NCI-H524 (cell line): ENCODE measurements around the gene PARVB.

Experiments used
- DNase-seq, 2 experiments: peaks; one replicate each; lab custom pipeline; 2025; lab: John Stamatoyannopoulos, UW

PARVB gene

GRCh38 chr22:44026630-44027511, 2.8 kb downstream of the PARVB start:
- DNase-seq: no peak

- no peak for DNase-seq
Observed at GRCh38 chr22:44028091-44028490, 4.0 kb downstream of the PARVB start.

DNA sequence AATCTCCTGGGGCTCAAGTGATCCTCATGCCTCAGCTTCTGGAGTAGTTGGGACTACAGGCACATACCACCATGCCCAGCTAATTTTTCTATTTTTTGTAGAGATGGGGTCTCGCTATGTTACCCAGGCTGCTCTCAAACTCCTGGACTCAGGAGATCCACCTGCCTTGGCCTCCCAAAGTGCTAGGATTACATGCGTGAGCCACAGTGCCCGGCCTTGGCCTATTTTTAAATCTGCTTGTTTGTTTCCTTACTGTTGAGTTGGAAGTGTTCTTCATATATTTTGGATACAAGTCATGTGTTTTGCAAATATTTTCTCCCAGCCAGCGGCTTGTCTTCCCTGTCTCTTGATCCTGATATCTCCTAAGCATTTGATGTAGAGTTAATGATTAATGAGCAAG, 5.0 kb downstream of the PARVB start:
- no peak for DNase-seq

DNA sequence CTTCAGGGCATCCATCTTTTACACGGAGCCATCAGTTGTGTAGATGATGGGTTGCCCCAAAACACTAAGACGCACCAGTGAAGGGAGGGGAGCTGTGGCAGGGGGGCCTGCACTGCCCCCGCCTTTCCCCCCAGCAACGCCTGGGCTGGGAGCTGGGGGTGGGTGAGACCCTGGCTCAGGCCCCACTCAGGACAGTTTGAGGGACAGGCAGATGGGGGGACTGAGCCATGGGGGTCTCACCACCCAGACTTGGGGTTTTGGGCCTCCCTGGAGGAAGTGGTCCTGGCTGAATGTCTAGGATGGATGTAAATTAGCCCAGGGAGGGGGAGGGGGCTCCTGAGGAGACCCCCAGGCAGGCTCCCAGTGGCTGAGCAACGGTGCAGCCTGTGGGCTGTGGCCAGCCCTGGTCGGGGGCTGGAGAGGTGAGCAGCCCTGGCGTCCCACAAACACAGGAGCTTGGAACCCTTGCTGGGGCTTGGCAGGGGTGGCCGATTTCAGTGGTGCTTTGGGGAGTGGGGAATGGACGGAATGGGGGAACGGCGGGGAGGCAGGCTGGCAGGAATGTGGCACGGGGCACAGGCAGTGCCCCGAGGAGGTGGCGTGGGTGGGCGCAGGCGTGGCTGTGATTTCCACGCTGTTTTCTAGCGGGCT, 6.1 kb downstream of the PARVB start:
- DNase-seq: no peak

DNA sequence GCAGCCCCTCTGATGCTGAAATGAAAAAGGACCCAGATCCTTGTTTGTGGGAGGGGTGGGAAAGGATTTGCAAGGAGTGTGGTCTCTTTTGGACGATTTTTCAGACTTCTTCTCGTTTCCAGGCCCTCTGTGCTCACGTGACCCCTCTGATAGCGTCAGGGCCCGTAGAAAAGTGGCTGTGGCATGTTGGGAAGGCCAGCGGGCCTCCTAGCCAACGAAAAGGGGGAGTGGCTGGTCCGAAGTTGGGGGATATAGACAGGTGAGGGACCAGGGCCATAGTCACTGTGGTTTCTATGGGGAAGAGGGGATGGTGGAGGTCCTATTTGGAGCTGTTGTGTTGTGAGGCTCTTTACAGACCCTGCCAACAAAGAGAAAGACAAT, 6.6 kb downstream of the PARVB start:
- no peak for DNase-seq

DNA sequence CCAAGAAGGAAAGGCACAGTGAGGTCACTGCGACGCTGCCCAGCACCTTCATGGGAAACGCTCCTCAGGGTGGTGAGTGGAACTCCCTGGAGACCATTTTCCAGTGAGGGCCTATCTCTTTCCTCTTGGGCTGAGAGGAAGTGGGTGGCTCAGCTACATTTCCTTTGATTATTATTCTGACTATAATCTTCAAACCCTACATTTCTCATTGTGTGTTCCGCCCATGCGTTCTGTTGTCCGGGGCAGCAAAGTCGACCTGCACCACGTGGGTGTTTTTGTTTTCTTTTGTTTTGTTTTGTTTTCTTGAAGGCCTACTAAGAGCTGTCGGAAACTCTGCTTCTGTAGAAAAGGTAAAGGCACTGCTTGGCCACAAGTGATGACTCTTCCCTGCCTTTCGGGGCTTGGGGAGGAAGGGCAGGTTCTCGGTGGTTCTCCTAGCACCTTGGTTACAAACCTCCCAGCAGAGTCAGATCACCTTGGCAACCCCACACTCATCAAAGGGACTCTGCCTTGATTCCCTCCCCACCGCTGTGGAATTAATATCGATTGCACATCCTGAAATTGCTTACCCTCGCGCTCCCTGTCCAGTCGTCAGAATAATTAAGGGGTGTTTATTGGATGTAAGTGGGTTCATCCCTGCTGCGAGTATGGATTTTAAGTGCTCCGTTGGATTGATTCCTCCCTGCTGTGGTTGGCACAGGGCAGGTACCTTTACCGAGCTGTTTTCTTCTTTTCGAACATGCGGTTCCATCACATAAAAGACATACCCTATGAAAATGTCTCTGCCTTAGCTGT, 7.3 kb downstream of the PARVB start:
- DNase-seq: no peak

DNA sequence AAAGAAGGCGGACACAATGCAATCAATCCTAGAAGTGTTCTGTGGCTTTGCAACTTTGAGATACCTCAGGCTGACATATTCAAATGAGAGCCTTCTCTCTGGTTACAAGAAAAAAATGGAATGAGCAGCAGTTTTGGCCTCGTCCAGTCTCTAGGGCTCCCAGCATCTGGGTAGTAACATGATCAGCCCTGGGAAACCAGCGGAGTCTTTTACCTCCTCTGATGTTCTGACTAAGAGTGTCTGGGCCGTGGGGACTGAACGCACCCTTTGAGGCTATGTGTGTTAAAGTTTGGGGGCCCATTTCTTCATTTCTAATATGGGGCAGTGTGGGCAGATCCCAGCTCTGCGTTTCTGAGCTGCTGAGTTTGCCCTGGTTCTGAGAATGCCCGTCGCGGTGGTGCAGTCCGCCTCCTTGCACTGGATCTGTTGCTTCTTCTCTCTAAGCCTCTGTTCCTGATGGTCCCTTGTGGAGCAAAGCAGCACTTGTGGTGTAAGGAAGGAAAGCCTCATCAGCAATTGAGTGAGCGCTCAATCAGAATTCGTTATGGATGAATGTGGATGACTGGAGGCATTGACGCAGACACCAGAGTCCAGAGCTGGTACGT, 8.1 kb downstream of the PARVB start:
- DNase-seq: peak in 1 of 2 experiments; percentile 18

DNA sequence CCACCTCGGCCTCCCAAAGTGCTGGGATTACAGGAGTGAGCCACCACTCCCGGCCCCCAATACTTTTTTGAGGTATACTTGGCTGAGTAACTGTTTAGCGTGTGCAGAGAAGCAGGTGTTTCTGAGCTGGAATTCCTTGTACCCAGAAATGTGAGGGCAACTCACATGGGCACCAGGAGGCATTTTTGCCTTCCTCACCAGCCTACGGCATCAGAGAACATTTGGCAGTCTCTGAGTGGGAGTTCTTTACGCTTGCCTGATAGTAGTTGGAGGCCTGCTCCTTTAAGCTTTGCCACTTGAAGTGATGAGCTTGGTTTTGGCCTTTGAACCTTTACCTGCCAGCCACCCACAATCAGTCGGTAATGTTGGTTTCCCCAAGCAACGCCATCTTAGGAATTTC, 9.2 kb downstream of the PARVB start:
- DNase-seq: peak in 1 of 2 experiments; percentile 16

GRCh38 chr22:44033694-44034093, 9.6 kb downstream of the PARVB start:
- DNase-seq: peak in 1 of 2 experiments; percentile 74

- no peak for DNase-seq
Observed at GRCh38 chr22:44037519-44038375, 13.6 kb downstream of the PARVB start.

DNA sequence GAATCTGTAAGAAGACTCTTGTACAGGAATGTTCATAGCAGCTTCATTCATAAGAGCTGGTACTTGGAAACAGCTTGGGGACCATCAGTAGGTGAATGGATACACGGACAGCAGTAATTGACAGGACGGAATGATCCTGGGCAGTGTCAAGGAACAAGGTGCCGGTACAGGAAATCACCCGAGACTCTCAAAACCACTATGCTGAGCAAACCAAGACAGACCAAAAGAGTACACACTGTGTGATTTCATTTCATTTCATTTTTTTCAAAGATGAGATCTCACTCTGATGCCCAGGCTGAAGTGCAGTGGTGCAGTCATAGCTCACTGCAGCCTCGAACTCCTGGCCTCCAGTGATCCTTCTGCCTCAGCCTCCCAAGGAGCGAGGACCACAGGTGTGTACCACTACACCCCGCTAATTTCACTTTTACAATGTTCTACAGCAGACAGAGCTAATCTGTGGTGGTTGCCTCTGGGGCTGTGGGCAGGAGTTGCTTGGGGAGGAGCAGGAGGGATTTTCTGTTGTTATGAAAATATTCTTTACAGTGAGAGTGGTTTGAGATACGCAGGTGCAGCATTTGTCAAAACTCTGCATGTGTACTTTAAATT, 15.6 kb downstream of the PARVB start:
- DNase-seq: no peak

- no peak for DNase-seq
Observed at GRCh38 chr22:44042249-44043218, 18.4 kb downstream of the PARVB start.

DNA sequence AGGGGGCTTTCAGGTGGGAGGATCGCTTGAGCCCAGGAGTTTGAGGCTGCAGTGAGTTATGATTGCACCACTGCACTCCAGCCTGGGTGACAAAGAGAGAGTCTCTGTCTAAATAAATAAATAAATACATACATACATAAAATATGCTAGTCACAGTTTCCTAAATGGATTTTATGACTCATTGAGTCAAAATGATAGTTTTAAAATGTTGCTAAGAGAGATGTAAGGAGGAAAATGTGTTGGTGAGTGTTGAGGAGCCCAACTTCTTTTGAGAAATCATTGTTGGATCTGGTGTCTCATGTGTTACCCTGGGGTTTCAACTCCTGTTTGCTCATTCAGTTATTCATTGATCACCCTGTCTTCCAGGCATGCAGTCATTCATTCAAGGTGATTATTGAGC, 21.0 kb downstream of the PARVB start:
- DNase-seq: no peak

DNA sequence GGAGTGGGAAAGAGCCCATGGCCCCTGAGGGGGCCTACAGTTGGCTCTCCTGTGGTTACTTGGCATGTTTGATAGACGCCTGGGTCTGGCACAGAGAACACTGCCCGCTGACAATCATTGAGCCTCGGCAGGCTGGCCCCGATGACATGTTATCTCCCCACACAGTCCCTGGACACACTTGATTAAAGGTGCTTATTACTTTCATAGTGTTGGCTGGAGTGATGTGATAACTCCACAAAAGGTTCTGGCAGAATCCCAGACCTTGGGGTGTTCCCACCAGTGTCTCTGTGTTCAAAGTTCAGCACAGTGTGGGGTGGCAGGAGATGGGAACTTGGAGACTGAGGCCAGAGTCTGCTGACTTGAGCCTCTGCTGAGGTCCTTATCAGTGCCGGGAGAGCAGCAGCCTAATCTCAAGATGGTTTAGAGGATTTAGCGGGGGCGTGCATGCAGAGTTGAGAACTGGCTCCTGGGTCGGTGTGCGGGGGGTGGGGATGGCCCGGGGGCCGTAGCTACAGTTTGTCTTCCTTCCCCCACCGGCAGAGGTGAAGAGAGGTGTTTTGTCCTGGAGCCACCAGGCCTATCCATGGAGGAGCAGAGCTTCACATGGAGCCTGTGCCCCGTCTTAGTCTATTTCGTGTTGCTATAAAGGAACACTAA, 22.5 kb downstream of the PARVB start:
- DNase-seq: no peak

- no peak for DNase-seq
Observed at GRCh38 chr22:44047891-44048301, 23.8 kb downstream of the PARVB start.

DNA sequence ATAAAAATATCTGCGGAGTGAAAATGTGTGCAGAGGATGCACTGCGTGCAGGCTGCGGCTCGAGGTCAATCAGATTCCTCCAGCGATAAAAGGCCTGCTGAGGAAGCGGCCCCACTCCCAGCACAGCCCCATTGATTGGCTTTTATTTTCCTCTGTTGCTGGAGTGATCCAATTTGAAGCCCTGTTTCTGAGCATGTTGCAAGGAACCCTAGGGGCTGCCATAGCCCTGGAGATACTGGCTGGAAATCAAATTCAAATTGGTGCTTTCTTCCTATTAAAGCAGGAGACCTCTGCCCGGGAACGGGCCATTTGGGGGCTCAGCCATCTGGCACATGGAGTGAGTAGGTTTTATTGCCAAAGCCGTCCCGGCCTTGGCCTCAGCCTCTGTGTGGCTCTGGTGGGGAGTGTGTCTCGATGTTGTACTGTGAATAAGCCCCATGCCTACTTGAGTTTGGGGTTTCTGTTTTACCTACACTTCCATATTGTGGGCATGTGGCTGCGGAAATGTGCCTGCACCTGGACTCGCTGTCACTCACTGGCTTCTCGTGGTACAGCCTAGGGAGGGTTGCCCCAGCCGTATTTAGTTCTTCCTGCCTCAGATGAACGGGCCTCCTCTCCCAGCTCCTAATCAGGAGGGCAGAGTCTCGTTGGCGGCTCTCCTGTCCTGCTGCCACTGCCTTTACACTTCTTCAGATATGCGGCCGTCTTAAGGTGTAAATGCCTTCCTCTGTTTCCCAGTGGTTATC, 25.6 kb downstream of the PARVB start:
- peak in 1 of 2 experiments; percentile 47 for DNase-seq

- DNase-seq: peak in 1 of 2 experiments; percentile 24
Observed at GRCh38 chr22:44050766-44051355, 26.8 kb downstream of the PARVB start.

- no peak for DNase-seq
Observed at GRCh38 chr22:44051358-44051757, 27.3 kb downstream of the PARVB start.
